COR-L47 (cell line): ENCODE data around the gene JKAMP.

ENCODE experiments used
- DNase-seq: peaks from one replicate; lab custom pipeline; 2025; lab: John Stamatoyannopoulos, UW

JKAMP gene

DNA sequence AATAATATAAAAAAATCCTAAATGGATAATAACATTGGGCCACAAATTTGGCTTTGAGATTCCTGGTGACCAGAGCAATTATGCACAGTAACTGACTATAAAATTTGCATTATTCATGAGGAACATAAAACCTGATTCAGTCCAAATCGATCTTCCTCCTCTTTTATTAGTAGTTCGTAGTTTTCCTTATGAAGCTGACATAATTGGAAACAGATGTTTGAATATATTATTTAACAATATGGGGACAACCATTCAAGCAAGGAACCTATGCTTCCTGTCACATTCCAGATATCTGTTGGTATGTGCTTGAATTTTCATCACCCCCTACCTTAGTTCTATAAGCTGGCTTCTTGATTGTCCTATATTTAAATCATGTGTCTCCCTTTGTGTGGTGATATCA is 57.4 kb downstream of the JKAMP start:
- no peak for DNase-seq

DNA sequence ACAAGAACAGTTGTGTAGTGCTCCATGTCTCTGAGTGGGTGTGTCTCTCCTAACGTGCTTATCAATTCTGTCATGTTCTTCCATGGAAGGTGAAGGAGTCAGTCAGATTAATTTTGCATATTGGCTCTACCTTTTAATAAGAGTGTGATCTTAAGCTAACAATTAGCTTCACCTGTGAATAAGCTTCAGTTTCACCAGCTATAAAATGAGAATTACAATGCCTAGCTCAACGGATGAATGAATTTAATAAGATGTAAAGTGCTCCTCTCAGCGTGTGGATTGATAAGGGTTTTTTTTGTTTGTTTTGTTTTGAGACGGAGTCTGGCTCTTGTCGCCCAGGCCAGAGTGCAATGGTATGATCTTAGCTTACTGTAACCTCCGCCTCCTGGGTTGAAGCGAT is 59.6 kb downstream of the JKAMP start:
- no peak for DNase-seq

DNA sequence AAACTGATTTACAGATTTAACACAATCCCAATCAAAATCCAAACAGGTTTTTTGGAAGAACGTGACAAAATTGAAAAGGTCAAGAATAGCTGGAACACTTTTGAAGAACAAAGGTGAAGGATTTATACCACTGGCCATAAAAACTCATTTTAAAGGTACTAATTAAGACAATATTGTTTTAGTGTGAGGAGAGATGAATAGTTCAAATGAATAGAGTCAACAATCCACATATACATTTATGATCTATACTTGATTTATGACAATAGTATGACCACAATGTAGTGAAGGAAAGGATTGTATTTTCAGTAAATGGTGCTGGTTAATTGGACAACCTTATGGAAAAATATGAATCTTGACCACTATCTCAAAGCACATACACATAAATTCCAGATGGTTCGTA is 63.0 kb downstream of the JKAMP start:
- DNase-seq = no peak
